Measurements from ENCODE around the gene MAP6. TPM values are rescaled to one million over a fixed set of nuclear protein-coding genes. Genes with fewer than 3 reads are reported as not detected.

MAP6 gene
- polyA plus RNA-seq, 4 donors, result 8.3 to 12.5 (median 9.6) TPM

- no peak for DNase-seq (ENCODE audit: low read depth in 4 of 4, low spot score in 3 of 4)
Measured at GRCh38 chr11:75574698-75575602, 93.9 kb downstream of the MAP6 start.

GRCh38 chr11:75572744-75573143, 96.1 kb downstream of the MAP6 start:
- no peak for DNase-seq (ENCODE audit: low read depth in 4 of 4, low spot score in 3 of 4)

- DNase-seq (ENCODE audit: low read depth in 4 of 4, low spot score in 3 of 4), result no peak
Measured at GRCh38 chr11:75571625-75572024, 97.2 kb downstream of the MAP6 start.

GRCh38 chr11:75570559-75571139, 98.2 kb downstream of the MAP6 start:
- DNase-seq (ENCODE audit: low read depth in 4 of 4, low spot score in 3 of 4), result no peak

- DNase-seq (ENCODE audit: low read depth in 4 of 4, low spot score in 3 of 4), result no peak
Measured at GRCh38 chr11:75568616-75569219, 100.1 kb downstream of the MAP6 start.

GRCh38 chr11:75567971-75568370, 100.9 kb downstream of the MAP6 start:
- DNase-seq (ENCODE audit: low read depth in 4 of 4, low spot score in 3 of 4), result no peak

GRCh38 chr11:75566763-75567279, 102.0 kb downstream of the MAP6 start:
- no peak for DNase-seq (ENCODE audit: low read depth in 4 of 4, low spot score in 3 of 4)

GRCh38 chr11:75565916-75566762, 102.7 kb downstream of the MAP6 start:
- no peak for DNase-seq (ENCODE audit: low read depth in 4 of 4, low spot score in 3 of 4)

- DNase-seq (ENCODE audit: low read depth in 4 of 4, low spot score in 3 of 4), result no peak
Measured at GRCh38 chr11:75565221-75565814, 103.5 kb downstream of the MAP6 start.

- no peak for DNase-seq (ENCODE audit: low read depth in 4 of 4, low spot score in 3 of 4)
Measured at GRCh38 chr11:75563978-75564552, 104.8 kb downstream of the MAP6 start.

- no peak for DNase-seq (ENCODE audit: low read depth in 4 of 4, low spot score in 3 of 4)
Measured at GRCh38 chr11:75563501-75563977, 105.3 kb downstream of the MAP6 start.

- no peak for DNase-seq (ENCODE audit: low read depth in 4 of 4, low spot score in 3 of 4)
Measured at GRCh38 chr11:75562836-75563484, 105.9 kb downstream of the MAP6 start.

- DNase-seq (ENCODE audit: low read depth in 4 of 4, low spot score in 3 of 4), result peak in 1 of 4 donors; percentile 73
Measured at GRCh38 chr11:75562048-75562835, 106.6 kb downstream of the MAP6 start, which contains the start of gene SERPINH1. Gene SERPINH1, plus strand, starts transcription at chr11:75562253. Its CDS starts 4,097 bp downstream, at chr11:75566350.

GRCh38 chr11:75561426-75562047, 107.3 kb downstream of the MAP6 start:
- no peak for DNase-seq (ENCODE audit: low read depth in 4 of 4, low spot score in 3 of 4)

- DNase-seq (ENCODE audit: low read depth in 4 of 4, low spot score in 3 of 4), result no peak
Measured at GRCh38 chr11:75560644-75561043, 108.2 kb downstream of the MAP6 start.

GRCh38 chr11:75558939-75559843, 109.6 kb downstream of the MAP6 start:
- no peak for DNase-seq (ENCODE audit: low read depth in 4 of 4, low spot score in 3 of 4)

Data from left renal pelvis (tissue), 4 donors.